Measurements from ENCODE around the gene OR4K1.
"Not testable (repeated sequence)": the region's sequence is repeated elsewhere in the genome, so short reads cannot be mapped to it uniquely, and the experiment has no call there.

OR4K1 gene, protein sequence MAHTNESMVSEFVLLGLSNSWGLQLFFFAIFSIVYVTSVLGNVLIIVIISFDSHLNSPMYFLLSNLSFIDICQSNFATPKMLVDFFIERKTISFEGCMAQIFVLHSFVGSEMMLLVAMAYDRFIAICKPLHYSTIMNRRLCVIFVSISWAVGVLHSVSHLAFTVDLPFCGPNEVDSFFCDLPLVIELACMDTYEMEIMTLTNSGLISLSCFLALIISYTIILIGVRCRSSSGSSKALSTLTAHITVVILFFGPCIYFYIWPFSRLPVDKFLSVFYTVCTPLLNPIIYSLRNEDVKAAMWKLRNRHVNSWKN

DNA sequence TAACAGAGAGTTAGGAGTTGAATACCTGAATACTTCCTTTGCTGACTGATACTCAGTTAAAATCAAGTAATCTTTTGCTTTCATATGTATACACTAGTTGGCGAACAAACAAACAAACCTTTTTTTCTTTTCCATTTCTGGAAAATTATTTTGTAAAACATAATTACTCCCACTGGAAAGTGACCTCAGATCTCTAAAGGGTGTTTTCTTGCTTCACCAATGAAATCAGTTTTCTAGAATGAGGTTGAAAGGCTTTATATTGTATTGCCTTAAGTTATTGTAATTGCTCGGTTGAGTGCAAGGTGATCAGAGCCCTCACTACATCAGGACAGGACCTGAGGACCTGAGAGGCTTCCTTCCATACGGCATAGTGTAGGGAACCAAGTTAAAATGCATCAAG is at the start of gene OR4K1:
Gene OR4K1 (plus strand): TSS at position 301 of the 400 bp plus-strand sequence. CDS start 4,750 bp downstream, outside the sequence.
- no peak for DNase-seq (ENCODE audit: low read depth in 2 of 2)

DNA sequence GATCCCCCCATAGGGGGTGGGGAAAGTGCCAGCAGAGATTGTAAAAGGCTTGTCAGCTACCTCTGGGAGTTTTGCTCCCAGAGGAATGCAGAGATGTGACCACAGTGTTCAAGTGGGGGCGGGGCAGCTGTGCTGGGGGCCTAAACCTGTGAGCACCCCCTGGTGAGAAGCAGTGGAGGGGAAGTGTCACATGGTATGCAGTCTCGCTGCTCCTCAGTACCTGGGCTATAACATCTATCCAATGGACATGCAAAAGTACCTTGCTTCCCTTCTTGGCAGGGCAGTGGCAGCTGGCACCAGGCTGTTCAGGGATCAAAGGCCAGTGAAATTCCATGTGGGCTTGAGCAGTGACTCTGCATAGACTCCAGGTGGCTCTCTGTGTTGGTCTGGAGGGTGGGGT is 35.4 kb upstream of the OR4K1 start:
- DNase-seq (ENCODE audit: low read depth in 2 of 2): no peak

DNA sequence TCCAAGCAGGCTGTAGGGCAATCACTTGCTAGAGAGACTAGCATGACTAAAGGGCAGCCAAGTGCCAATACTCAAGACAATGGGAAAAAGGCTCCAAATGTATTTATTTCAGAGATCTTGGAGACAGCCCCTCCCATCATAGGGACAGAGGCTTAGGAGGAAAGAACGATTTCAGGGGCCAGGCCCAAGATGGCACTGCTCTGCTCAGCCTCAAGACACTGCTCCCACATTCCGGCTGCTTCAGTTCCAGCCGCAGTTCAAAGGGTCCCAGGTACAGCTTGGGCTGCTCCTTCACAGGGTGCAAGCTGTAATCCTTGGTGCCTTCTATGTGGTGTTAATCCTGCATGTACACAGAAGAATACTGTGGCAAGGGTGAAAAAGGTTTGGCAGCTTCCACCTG is 29.7 kb upstream of the OR4K1 start:
- no peak for DNase-seq (ENCODE audit: low read depth in 2 of 2)

DNA sequence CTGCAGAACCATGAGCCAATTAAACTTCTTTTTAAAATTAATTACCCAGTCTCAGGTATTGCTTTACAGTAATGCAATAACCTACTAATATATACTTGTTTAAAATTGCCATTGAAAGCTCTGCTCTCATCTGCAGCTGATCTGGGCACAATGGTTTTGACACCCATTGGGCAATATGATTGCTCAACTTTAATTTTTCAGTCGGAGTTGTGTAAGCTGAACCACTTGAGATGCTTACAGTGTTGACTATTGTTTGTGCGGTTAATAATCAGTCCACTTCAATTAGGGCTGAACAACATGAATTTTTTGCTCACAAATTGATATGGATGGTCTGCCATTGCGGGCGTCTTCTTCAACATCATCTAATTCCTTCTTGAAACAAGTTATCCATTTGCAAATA is 28.3 kb upstream of the OR4K1 start:
- DNase-seq (ENCODE audit: low read depth in 2 of 2): no peak

DNA sequence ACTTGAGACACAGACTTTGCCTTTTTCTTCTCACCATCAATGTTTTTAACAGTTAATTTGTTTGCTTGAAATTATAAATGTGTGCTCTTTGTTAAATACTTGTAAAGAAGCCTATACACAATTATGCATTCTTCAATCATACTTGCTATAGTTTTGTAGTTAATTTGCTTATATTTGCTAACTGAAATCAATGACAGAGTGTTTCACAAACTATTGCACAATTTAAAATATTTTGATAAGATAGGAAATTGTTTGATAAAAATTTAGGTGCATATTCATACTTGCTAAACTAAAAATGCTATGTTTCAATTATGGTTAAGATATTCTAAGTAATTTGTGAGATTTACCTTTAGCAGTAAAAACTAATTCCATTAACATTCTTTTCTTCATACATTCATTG is 24.1 kb upstream of the OR4K1 start:
- DNase-seq (ENCODE audit: low read depth in 2 of 2): no peak

DNA sequence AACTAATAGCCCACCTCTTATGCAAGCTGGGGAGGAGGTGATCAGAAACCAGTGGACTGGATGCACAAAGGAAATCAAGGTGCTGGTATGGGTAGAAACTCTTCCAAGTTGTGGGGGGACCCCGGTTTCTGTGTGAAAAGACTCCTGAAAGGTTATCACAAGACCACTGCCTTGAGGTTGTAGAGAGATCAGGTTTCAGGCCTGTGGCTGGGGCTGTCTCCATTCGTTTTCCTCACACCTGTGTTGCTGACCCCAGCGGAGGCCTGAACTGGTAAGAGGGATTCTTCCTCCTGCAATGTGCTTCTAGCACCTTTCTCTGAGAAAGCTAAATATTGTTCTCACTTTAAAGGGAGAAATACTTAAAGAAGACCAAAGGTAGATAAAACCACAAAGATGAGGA is 19.6 kb upstream of the OR4K1 start:
- DNase-seq (ENCODE audit: low read depth in 2 of 2): no peak

DNA sequence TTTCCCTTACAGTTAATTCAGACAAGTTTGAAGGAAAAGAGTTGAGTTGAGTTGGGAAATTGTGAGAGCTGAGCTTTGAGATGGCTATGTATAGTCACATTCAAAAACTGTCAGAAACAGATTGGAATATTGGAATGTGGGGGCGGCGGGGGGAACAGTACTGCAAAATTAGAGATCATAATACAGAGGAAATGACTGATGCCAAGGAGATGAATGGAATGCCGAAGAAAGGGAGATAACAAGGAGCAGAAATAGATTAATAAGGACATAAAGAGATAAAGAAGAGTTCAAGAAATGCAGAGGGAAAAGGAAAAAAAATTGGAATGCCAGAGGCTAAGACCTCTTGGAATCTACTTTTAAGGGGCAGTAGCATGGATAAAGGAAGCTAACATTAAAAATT is 13.5 kb upstream of the OR4K1 start:
- DNase-seq (ENCODE audit: low read depth in 2 of 2): no peak

DNA sequence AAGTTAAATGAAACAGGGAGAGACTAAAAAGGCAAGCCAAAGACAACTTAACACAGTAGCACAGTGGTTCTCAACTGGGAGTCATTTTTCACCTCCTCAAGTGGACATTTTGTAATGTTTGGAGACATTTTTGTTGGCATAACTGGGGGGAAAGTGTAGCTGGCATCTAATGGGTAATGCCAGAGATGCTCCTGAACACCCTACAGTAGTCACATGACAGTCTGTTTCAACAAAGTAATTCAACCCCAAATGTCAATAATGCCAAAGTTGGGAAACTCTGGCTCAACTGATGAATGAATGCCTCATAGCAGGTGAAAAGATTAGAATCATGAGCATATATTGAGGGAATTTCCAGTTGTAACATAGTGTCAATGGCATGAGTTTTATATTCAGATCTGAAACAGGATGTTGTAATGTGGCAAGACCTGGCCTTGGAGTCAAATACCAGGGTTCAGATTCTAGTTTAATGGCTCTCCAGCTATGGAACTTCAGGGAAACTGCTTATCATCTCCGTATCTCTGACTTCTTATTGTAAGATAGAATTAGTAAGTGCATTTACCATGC is 12.7 kb upstream of the OR4K1 start:
- no peak for DNase-seq (ENCODE audit: low read depth in 2 of 2)

DNA sequence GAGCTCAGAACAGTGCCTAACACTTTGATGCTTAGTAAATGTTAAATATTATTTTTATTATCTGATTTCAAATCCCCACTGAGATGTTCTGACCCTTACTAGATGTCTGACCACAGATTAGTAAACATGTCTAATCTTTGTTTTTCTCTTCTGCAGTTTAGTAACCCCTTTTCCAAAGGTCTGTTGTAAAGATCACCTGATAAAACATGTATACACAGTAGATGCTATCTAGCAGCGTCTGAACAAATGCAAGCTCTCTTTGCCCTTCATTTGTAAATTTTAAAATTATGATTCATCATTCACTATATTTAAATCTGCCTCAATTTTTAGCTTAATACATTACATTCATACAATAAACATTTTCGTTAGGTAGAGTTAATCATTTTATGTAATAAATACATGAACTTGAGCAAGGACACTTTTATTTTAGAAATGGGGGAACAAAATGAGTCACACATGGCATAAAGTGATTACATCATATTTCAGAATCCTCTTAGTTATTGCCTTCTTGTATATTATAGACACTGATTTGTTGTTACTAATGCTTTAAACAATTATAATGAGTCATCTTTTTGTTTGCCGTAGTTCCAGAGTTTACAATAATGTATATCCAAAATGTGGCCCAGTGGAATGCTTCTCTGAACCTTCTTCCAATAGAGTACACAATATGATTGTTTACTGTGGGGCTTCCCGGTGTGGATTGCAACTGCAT is 12.0 kb upstream of the OR4K1 start:
- no peak for DNase-seq (ENCODE audit: low read depth in 2 of 2)

DNA sequence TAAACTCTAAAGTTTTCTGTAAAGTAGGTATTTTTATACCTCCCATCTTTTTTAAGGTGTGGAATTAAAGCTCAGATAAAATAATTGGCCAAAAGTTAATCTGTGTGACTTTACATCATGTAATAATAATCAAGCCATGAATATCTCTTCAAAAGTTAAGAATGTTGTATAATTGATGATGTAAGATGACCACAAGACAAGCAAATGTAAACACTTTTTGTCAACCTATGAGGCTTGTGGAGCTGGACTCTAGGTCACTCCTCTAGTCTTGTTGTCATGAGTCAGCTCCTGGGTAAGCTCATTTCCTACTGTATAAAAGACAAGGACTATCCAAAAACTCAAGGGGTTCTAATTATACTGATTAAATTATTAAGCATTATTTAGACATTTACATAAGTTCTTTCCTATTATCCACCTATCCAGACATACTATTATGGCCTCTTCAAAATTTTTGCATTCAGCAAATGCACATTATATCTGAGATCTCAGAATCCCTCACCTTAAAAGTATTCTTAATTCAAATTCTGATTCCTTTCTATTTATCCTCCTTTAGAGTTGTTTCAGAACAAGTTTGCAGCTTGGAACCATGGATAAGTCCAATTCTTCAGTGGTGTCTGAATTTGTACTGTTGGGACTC is 10.6 kb upstream of the OR4K1 start, which contains the start of gene OR4K5:
Gene OR4K5 (plus strand): TSS at position 587 of the 637 bp plus-strand sequence. CDS start 0 bp downstream, at position 587.
- DNase-seq (ENCODE audit: low read depth in 2 of 2): no peak

DNA sequence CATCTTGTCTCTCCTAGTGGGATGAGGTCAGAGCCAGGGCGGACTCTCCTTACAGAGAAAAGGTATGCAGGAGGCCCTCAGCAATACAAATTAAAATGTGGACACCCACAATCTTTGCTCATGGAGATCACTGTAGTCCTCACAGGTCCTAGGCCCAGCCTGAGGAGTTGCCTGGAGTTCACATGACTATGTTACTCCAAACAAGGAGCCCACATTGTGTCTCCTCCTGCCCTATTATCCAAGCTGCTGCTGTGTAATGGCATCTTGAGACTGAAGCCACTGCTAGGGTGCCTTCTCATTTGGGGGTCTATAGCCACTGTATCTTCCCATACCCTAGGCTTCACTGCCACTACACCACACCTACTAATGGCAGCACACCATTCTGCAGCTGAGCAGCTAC is 11.0 kb downstream of the OR4K1 start:
- no peak for DNase-seq (ENCODE audit: low read depth in 2 of 2)

DNA sequence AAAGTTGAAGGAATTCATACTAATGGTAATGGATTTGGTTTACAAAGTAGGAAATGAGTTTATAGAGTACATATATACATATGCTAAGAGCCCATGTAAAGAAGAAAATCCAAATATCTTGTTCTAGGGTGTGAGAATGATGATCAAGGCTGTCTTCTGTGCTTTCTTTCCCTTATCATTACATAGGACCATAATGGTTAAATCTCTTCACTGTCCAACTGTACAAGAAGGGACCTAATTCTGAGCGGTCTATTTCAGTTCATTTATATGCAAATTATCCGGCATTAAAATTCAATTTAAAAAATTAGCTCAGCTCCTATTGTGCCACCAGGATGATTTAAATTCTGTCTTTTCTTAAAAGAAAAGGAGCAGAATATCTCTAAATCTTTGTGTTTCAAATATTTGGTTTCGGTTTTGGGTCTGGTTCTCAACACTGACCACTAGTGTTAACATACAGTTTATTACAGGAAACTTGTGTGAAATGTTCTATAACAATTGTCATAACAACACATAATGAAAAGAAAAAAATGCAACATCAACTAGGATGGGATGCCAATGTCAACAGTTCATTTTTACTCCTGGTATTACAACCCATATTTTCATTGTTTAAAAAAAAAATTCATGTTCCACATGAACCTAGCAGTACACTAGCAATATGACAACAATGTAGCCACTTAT is 16.8 kb downstream of the OR4K1 start:
- DNase-seq (ENCODE audit: low read depth in 2 of 2): no peak

DNA sequence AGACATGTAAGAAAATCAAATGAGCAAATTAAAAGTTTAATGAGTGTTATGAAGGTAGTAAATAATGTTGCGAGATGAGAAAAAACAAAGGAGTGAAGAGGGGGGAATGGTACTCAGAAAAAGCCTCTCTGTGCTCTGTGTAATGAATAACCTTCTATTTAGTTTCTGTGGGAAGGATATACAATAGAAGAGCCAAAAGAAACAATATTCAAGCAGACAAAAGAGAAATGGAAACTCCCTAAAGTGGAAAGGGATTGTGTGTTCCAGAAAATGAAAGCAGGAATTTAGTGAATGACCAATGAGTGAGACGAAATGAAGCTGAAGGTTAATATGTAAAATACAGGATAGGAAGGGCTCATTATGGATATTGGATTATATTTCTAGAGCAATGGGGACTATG is 18.5 kb downstream of the OR4K1 start:
- no peak for DNase-seq (ENCODE audit: low read depth in 2 of 2)

DNA sequence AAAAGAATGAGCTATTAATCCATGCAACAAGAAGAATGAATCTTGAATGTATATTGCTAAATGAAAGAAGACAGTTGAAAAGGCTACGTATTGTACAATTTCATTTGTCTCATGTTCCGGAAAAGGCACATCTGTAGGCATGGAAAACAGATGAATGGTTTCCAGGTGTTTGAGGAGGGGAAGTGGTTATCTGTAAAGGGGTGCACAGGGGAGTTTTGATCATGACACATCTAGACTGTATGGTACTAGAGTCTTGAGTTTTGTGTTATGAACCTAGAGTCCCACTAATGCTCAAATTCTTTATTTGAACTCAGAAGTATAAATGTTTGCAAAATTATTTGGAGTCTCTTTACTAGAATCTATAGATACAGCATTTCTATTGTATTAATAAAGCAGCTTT is 39.0 kb downstream of the OR4K1 start:
- not testable (repeated sequence) for DNase-seq (ENCODE audit: low read depth in 2 of 2)

DNA sequence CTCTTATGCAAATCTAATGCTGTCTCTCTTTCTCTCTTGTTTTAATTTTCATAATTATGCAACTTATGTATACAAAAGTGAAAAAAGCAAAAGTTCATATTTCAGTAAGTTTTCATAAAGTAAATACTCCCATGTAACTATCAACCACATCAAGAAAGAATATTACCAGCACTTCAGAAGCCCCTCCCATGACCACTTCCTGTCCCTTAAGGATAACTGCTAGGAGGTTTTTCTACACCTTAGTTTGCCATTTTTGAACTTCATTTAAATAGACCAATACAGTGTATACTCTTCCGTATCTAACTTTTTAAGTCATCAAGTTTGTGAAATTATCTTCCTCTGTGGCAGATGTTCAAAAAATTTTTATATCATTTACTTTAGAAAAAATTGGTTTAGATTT is 44.1 kb downstream of the OR4K1 start:
- DNase-seq (ENCODE audit: low read depth in 2 of 2): no peak

DNA sequence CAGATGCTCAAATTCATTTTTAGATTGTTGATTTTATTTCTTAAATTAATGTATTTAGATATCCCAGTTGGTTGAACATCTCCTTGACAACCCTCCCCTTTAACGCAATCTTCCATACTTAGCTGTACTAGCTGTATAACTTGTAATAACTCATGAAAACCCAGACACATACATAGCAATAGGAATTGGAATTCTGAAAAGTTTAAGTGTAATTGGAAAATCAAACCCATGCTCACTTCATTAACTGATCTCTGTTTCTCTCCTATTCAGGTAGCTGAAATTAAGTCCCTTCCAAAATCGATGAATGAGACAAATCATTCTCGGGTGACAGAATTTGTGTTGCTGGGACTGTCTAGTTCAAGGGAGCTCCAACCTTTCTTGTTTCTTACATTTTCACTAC is 44.6 kb downstream of the OR4K1 start, which contains the start of gene OR4K15:
Gene OR4K15 (plus strand): TSS at position 301 of the 400 bp plus-strand sequence. CDS start 0 bp downstream, at position 301.
- DNase-seq (ENCODE audit: low read depth in 2 of 2): no peak

Measured in stimulated activated CD8-positive, alpha-beta memory T cell treated with anti-CD3 and anti-CD28 coated beads, Interleukin-15, amount 100 ng/mL, for 4 hours (primary cell).